HepG2 (cell line): ENCODE results near the gene CTNND2.

Experiments
- ATRX ChIP-seq: sonication (generic); formaldehyde crosslinking; IDR thresholded peaks from 2 replicates; pipeline ENCODE4 v1.4.0; 2020; ENCODE audit warnings: missing genetic modification reagents, borderline replicate concordance
- ELF4 ChIP-seq: sonication (generic); formaldehyde crosslinking; IDR thresholded peaks from 2 replicates; pipeline ENCODE4 v1.5.0; 2020; ENCODE audit warnings: missing genetic modification reagents, mild to moderate bottlenecking, moderate library complexity, borderline replicate concordance
- HOXA3 ChIP-seq: sonication (generic); formaldehyde crosslinking; IDR thresholded peaks from 2 replicates; pipeline ENCODE4 v1.5.0; 2020; ENCODE audit warnings: missing genetic modification reagents
- JUND ChIP-seq: sonication (generic); formaldehyde crosslinking; IDR thresholded peaks from 2 replicates; pipeline ENCODE4 v1.8.0; 2022; ENCODE audit warnings: mild to moderate bottlenecking, missing genetic modification reagents
- NBN ChIP-seq: fragments of 450-650 bp; conservative IDR thresholded peaks from 2 replicates; pipeline ENCODE4 v1.6.1; 2017
- SRSF9 ChIP-seq: fragments of 200-400 bp; formaldehyde crosslinking; IDR thresholded peaks from 2 replicates; pipeline ENCODE4 v1.6.1; 2018; ENCODE audit warnings: borderline replicate concordance, mild to moderate bottlenecking, low read depth, low read length; ENCODE audit not compliant: insufficient read depth, poor library complexity, severe bottlenecking
- ZKSCAN5 ChIP-seq: sonication (generic); formaldehyde crosslinking; IDR thresholded peaks from 2 replicates; pipeline ENCODE4 v1.5.1; 2020; ENCODE audit warnings: mild to moderate bottlenecking, missing genetic modification reagents
- ZNF138 ChIP-seq: sonication (generic); formaldehyde crosslinking; IDR thresholded peaks from 2 replicates; pipeline ENCODE4 v1.5.0; 2020; ENCODE audit warnings: mild to moderate bottlenecking, low read depth, missing genetic modification reagents
- TF ChIP-seq, protein P1 (sequence below): sonication (generic); formaldehyde crosslinking; IDR thresholded peaks from 2 replicates; pipeline ENCODE4 v1.5.0; 2020; ENCODE audit warnings: mild to moderate bottlenecking, missing genetic modification reagents, moderate library complexity

- TF ChIP-seq SRSF9 (no peak), NBN (no peak), ATRX (CRISPR knock-in tag) (no peak), ZNF138 (CRISPR knock-in tag) (no peak), HOXA3 (CRISPR knock-in tag) (no peak), JUND (CRISPR knock-in tag) (no peak), ELF4 (no peak), ZKSCAN5 (CRISPR knock-in tag) (no peak)
- TF ChIP-seq, protein P1, sequence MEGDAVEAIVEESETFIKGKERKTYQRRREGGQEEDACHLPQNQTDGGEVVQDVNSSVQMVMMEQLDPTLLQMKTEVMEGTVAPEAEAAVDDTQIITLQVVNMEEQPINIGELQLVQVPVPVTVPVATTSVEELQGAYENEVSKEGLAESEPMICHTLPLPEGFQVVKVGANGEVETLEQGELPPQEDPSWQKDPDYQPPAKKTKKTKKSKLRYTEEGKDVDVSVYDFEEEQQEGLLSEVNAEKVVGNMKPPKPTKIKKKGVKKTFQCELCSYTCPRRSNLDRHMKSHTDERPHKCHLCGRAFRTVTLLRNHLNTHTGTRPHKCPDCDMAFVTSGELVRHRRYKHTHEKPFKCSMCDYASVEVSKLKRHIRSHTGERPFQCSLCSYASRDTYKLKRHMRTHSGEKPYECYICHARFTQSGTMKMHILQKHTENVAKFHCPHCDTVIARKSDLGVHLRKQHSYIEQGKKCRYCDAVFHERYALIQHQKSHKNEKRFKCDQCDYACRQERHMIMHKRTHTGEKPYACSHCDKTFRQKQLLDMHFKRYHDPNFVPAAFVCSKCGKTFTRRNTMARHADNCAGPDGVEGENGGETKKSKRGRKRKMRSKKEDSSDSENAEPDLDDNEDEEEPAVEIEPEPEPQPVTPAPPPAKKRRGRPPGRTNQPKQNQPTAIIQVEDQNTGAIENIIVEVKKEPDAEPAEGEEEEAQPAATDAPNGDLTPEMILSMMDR (CRISPR knock-in tag) = no peak
Observed at GRCh38 chr5:11377896-11378295, 526.4 kb downstream of the CTNND2 start.
